Tibial artery (tissue), 4 donors: Measurements from ENCODE around the gene SCARB1.
A peak's percentile ranks its signal among the peaks of the same experiment; 100 is the strongest.

Source experiments
- DNase-seq, 2 donors: peaks; one replicate each; pipeline ENCODE4 v3.0.0-alpha.2; 2019
- H3K27ac ChIP-seq, 2 donors: fragments of 200-600 bp; sonication (generic) in 1 of 2; 1 replicate in 1 of 2; 2 replicates in 1 of 2; pipeline ENCODE4 v1.5.1; 2018 to 2019; ENCODE audit warnings: mild to moderate bottlenecking in 1 of 2
- H3K27me3 ChIP-seq, 2 donors: fragments of 200-600 bp; sonication (generic) in 1 of 2; one replicate each; pipeline versions ENCODE4 v1.5.1 to v1.6.0; 2016 to 2019
- H3K36me3 ChIP-seq, 3 donors: fragments of 200-600 bp; sonication (generic) in 2 of 3; one replicate each; pipeline ENCODE4 v1.5.1; 2016 to 2019; ENCODE audit warnings: mild to moderate bottlenecking in 2 of 3
- H3K4me1 ChIP-seq, 4 donors: fragments of 200-600 bp; sonication (generic) in 2 of 4; 1 replicate in 3 of 4; 2 replicates in 1 of 4; pipeline ENCODE4 v1.5.1; 2016 to 2019
- H3K4me3 ChIP-seq, 2 donors: fragments of 200-600 bp; sonication (generic) in 1 of 2; 1 replicate in 1 of 2; 2 replicates in 1 of 2; pipeline ENCODE4 v1.5.1; 2018 to 2019; ENCODE audit warnings: mild to moderate bottlenecking in 2 of 2
- H3K9me3 ChIP-seq, 3 donors: fragments of 200-600 bp; sonication (generic) in 1 of 3; one replicate each; pipeline ENCODE4 v1.5.1; 2016 to 2019
- intact Hi-C: fragments of 100-400 bp; cut with DNase I; formaldehyde crosslinking; loops from one replicate; pipeline ENCODE4 v1.15.0; 2023; ENCODE audit warnings: low total_unique reads
- TF ChIP-seq, protein P1 (sequence below), 2 experiments: fragments of 200-600 bp in 1 of 2; fragments of 450-650 bp in 1 of 2; IDR thresholded peaks; one replicate each; pipeline ENCODE4 v1.5.1; 2017 to 2019; ENCODE audit warnings: antibody characterized with exemption in 2 of 2, mild to moderate bottlenecking in 1 of 2, moderate library complexity in 1 of 2

The SCARB1 gene

DNA sequence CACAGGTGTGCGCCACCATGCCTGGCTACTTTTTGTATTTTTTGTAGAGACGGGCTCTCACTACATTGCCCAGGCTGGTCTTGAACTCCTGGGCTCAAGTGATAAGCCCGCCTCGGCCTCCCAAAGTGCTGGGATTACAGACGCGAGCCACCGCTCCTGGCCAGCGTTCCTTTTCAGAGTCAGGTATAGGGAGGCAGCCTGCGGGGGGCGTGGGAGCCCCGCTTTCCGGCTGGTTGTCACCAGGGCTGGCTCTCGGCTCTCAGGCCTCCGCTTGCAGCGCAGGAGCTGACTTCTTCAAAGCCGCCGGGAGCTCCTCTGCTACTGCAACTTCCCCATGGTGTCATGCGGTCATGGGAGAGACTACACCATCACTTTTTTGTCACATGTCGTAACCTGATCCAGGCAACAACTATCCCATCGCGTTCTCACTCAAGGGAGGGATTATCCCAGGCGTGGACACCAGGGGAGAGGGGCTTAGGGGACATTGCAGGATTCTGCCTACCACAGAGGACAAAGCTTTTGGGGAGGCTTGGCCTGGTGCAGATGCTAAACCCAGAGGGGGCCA, 129.4 kb downstream of the SCARB1 start:
- intact Hi-C loops, result no loop called here
- peak overlapping the region; percentile 1 to 20 for H3K27ac ChIP-seq
- H3K9me3 ChIP-seq, result peaks cover 0 to 7% (median 0%) of the 10 kb centered on the region in 3 donors
- H3K36me3 ChIP-seq, result no peaks in the 10 kb centered on the region
- H3K4me1 ChIP-seq, result peaks cover 0 to 36% (median 19%) of the 10 kb centered on the region in 4 donors
- H3K27me3 ChIP-seq, result no peaks in the 10 kb centered on the region
- TF ChIP-seq, protein P1, sequence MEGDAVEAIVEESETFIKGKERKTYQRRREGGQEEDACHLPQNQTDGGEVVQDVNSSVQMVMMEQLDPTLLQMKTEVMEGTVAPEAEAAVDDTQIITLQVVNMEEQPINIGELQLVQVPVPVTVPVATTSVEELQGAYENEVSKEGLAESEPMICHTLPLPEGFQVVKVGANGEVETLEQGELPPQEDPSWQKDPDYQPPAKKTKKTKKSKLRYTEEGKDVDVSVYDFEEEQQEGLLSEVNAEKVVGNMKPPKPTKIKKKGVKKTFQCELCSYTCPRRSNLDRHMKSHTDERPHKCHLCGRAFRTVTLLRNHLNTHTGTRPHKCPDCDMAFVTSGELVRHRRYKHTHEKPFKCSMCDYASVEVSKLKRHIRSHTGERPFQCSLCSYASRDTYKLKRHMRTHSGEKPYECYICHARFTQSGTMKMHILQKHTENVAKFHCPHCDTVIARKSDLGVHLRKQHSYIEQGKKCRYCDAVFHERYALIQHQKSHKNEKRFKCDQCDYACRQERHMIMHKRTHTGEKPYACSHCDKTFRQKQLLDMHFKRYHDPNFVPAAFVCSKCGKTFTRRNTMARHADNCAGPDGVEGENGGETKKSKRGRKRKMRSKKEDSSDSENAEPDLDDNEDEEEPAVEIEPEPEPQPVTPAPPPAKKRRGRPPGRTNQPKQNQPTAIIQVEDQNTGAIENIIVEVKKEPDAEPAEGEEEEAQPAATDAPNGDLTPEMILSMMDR (IDR thresholded peaks at IDR 0.05), result no peak
- peak; percentile 56 to 75 for DNase-seq
- H3K4me3 ChIP-seq, result no peak overlapping the region

DNA sequence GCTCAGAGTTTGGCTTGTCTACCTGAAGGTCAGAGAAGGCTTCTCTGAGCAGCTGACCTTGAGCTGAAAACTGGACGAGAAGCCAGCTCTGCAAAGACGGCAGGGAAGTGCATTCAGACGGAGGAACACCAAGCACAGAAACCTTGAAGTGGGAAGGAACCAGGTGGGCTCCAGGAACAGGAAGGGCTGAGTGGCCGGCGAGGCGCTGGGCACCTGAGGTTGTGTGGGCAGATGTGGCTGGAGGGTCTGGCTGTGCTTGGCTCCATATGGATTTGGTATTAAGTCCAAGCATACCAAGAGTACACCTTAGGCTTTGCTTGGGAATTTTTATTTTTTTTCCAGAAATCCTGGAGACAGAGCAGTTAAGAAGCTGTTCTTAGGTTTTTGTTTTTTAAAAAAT, 130.6 kb downstream of the SCARB1 start:
- Histone ChIP-seq H3K36me3 (no peaks in the 10 kb centered on the region), H3K4me3 (no peak overlapping the region), H3K9me3 (peaks cover 0 to 7% (median 0%) of the 10 kb centered on the region in 3 donors), H3K4me1 (peaks cover 0 to 36% (median 19%) of the 10 kb centered on the region in 4 donors), H3K27me3 (no peaks in the 10 kb centered on the region), H3K27ac (peak overlapping the region; percentile 70 to 75)
- TF ChIP-seq, protein P1 (IDR thresholded peaks at IDR 0.05), result no peak
- intact Hi-C loops, result no loop called here
- DNase-seq, result no peak

DNA sequence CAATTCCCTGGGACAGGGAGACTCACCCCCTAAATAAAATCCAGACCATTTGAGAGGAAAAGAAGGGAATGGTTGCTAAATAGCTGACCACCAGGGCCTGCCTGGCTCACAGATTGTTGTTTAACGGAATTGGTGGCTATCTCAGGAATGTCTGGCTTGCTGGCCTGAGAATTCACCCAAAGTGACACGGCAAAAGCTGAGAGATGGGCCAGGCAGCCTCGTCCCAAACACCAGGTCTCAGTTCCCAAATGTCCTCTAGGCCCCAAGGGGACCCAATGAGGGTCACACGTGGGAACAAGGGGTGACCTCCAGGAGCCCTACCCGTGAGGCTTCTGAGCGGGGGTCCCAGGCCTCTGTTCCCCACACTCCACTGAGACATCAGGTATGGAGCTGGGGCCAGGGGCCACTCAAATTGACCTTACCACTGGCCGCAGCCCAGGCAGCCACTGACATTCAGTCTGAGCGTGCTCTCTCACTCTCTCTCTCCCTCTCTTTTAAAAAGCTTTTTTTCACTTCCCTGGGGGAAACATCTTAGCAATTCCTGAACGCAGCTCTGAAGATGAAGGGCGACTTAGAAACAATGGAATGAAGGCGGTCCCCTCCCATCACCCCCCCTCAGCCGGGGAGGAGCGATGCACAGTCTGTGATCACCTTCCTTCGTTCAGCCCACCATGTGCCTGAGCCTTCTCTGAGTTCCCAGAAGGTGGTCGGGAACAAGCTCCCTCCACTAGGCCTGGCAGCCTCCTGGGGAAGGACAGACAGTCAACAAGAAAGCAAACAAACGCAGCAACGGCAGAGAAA, 131.2 kb downstream of the SCARB1 start:
- peaks cover 0 to 7% (median 0%) of the 10 kb centered on the region in 3 donors for H3K9me3 ChIP-seq
- peak in 1 of 2 donors; percentile 70 for DNase-seq
- H3K4me1 ChIP-seq, result peaks cover 0 to 36% (median 19%) of the 10 kb centered on the region in 4 donors
- peak overlapping the region; percentile 70 to 75 for H3K27ac ChIP-seq
- no peak overlapping the region for H3K4me3 ChIP-seq
- TF ChIP-seq, protein P1 (IDR thresholded peaks at IDR 0.05), result no peak
- intact Hi-C loops, result no loop called here
- H3K27me3 ChIP-seq, result no peaks in the 10 kb centered on the region
- H3K36me3 ChIP-seq, result no peaks in the 10 kb centered on the region

DNA sequence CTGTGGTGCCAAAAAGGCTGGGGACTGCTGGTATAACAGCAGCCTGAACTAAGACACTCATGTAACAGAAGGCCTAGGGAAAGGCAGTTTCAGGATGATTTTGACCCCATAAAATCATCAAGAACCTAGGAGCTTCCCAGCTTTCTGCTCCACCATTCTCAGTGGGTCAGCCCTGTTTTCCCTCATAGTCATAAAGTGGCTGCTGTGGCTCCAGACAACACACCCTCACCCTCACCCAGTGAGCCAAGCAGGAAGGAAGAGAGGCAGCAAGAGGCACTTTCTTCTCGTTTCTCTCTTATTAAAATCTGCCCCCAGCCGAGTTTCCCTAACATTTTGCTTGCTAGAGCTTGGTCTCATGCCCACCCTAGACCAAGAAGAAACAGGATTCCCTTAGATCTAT, 131.8 kb downstream of the SCARB1 start:
- TF ChIP-seq, protein P1 (IDR thresholded peaks at IDR 0.05), result no peak
- intact Hi-C loops, result no loop called here
- H3K27ac ChIP-seq, result peak overlapping the region; percentile 70 to 75

DNA sequence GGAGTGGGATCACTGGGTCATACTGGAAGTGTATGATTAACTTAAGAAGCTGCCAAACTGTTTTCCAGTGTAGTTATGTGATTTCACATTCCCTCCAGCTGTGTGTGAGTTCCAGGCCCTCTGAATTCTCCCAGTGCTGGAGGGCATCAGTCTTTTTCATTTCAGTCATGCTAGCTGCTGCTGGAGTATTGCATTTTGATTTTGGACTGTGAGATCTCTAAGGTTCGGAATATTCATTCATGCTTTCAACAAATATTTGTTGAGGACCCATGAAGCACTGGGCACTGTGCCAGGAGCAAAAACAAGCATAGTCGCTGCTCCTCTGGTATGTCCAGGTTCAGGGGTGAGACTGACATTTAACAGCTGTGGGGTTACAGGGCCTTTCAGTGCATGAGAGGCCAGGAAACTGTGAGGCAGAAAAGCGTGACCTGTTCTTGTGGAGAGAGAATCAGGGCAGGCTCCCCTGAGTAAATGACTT, 133.2 kb downstream of the SCARB1 start:
- no peak for DNase-seq
- H3K27ac ChIP-seq, result peak overlapping the region; percentile 37 to 75
- no peak overlapping the region for H3K4me3 ChIP-seq
- H3K4me1 ChIP-seq, result peaks cover 0 to 36% (median 23%) of the 10 kb centered on the region in 4 donors
- intact Hi-C loops, result no loop called here
- peaks cover 0 to 7% (median 0%) of the 10 kb centered on the region in 3 donors for H3K9me3 ChIP-seq
- no peaks in the 10 kb centered on the region for H3K36me3 ChIP-seq
- TF ChIP-seq, protein P1 (IDR thresholded peaks at IDR 0.05), result no peak
- no peaks in the 10 kb centered on the region for H3K27me3 ChIP-seq

More for the DNA sequence above, 131.8 kb downstream of the SCARB1 start:
- Histone ChIP-seq H3K4me3 (no peak overlapping the region), H3K4me1 (peaks cover 0 to 36% (median 20%) of the 10 kb centered on the region in 4 donors), H3K9me3 (peaks cover 0 to 7% (median 0%) of the 10 kb centered on the region in 3 donors), H3K36me3 (no peaks in the 10 kb centered on the region), H3K27me3 (no peaks in the 10 kb centered on the region)
- DNase-seq, result no peak
